ENCODE measurements around the gene ARL5C. TPM values are rescaled to one million over a fixed set of nuclear protein-coding genes. Genes with fewer than 3 reads are reported as not detected.
"Not testable (repeated sequence)": the region's sequence is repeated elsewhere in the genome, so short reads cannot be mapped to it uniquely, and the experiment has no call there.

ARL5C gene
- total RNA-seq, 4 donors from 2014 or later = not detected

DNA sequence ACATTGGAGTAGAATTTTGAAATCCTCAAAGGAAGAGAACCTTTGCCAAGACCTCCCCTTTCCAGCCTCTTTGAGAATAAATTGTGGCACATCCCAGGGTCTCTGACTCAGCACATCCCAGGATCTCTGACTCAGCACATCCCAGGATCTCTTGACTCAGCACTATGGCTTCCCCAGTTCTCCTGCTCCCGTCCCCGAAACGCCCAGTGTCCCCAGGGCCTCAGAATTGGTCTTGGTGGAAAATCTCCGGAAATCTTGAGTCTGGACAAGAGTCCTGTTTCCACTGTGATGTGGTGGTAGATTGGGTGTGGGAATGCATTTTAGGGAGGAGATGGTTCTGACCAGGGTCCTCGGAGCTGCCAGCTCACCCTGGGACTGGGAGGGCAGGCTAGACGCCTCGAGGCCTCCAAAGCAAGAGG lies 33.8 kb downstream of the ARL5C start:
- ATAC-seq (ENCODE audit: low FRiP score) = no peak
- DNase-seq (ENCODE audit: low spot score) = no peak
- TF ChIP-seq, protein P1, sequence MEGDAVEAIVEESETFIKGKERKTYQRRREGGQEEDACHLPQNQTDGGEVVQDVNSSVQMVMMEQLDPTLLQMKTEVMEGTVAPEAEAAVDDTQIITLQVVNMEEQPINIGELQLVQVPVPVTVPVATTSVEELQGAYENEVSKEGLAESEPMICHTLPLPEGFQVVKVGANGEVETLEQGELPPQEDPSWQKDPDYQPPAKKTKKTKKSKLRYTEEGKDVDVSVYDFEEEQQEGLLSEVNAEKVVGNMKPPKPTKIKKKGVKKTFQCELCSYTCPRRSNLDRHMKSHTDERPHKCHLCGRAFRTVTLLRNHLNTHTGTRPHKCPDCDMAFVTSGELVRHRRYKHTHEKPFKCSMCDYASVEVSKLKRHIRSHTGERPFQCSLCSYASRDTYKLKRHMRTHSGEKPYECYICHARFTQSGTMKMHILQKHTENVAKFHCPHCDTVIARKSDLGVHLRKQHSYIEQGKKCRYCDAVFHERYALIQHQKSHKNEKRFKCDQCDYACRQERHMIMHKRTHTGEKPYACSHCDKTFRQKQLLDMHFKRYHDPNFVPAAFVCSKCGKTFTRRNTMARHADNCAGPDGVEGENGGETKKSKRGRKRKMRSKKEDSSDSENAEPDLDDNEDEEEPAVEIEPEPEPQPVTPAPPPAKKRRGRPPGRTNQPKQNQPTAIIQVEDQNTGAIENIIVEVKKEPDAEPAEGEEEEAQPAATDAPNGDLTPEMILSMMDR (IDR thresholded peaks at IDR 0.05) = no peak

DNA sequence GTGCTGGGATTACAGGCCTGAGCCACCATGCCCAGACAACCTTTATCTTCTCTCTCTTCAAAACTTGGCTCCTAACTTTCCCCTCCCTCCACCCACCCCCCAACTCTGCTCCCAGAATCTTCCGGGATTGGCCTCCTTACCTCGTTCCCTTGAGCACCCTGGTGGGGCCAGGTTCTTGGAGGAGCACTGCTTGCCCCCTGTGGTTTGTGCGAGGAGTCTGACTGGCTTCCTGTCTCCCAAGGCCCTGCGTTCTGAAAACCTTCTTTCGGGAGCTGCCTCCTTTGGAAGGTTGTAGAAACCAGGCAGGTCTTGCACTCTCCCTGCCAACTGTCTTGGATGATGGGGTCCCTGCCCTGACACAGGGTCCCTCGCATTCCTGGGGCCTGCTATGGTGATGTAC lies 34.3 kb downstream of the ARL5C start:
- TF ChIP-seq, protein P1 (IDR thresholded peaks at IDR 0.05) = no peak
- no peak for ATAC-seq (ENCODE audit: low FRiP score)
- DNase-seq (ENCODE audit: low spot score) = no peak

DNA sequence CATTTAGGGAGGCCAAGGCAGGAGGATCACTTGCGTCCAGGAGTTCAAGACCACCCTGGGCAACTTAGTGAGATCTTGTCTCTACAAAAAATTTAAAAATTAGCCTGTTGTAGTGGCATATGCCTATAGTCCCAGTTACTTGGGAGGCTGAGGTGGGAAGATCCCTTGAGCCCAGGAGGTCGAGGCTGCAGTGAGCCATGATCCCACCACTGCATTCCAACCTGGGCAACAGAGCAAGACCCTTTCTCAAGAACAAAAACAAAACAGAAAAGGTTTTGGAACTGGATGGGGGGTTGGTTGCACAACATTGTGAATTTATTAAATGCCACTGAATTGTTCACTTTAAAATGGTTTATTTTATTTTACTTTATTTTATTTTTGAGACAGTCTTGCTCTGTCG lies 35.8 kb downstream of the ARL5C start:
- TF ChIP-seq, protein P1 (IDR thresholded peaks at IDR 0.05) = no peak

DNA sequence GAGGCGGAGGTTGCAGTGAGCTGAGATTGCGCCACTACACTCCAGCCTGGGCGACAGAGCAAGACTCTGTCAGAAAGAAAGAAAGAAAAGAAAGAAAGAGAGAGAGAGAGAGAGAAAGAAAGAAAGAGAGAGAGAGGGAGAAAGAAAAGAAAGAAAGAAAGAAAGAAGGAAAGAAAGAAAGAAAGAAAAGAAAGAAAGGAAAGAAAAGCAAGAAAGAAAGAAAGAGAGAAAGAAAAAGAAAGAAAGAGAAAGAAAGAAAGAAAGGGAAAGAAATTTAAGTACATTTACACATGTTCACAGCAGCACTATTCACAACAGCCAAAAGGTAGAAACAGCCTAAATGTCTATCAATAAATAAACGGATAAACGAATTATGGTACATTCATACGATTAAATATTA lies 36.4 kb downstream of the ARL5C start:
- not testable (repeated sequence) for ATAC-seq (ENCODE audit: low FRiP score); DNase-seq (ENCODE audit: low spot score)

More for the DNA sequence above, 35.8 kb downstream of the ARL5C start:
- DNase-seq (ENCODE audit: low spot score) (no peak), ATAC-seq (ENCODE audit: low FRiP score) (no peak)

DNA sequence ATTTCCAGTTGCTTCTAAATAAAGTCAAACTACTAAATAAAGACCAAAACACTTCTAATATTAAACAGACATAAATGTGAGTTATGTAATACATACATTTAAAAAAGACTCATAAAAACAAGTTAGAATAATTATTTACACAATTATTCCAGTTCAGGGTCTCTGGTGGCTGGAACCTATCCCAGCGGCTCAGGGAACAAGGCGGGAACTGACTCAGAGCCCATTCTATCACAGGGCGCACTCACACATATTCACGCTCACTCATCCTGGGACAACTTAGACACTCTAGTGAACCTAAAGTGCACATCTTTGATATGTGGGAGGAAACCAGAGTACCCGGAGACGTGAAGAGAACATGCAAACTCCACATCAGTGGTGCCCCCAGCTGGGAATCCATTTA lies 39.5 kb downstream of the ARL5C start:
- TF ChIP-seq, protein P1 (IDR thresholded peaks at IDR 0.05) = no peak
- DNase-seq (ENCODE audit: low spot score) (no peak), ATAC-seq (ENCODE audit: low FRiP score) (no peak)

DNA sequence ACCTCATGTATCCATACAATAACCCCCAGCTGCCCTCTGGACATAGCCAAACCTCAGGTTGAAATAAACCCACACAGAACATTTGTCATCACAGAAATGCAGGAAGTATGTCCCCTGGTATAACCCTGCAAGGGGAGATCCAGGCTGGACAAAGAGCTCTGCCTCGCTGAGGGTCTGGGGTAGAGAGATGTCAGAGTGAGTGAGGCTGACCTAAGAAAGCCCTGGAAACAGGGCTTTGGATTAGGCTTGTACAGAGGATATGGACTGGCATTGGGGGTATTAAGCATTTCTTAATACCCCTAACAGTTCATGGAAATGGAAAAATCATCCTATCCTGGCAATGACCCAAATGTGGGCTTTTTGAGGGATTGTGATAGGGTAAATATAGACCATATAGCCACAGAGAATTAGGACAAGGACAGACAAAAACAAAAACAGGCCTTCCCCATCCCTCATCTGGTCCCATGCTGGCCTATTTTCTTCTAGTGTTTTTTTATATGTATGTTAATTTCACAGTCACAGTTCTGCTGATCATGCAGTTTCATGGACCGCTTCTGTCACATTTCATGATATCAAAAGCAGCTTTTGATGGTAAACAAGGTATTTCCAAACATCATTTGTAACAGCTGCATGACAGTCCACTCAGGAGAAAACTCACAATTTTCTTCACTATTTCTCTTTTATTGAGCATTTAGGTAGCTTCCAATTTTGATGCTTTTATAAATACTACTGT lies 40.7 kb downstream of the ARL5C start:
- no peak for DNase-seq (ENCODE audit: low spot score)
- ATAC-seq (ENCODE audit: low FRiP score) = no peak
- TF ChIP-seq, protein P1 (IDR thresholded peaks at IDR 0.05) = no peak

DNA sequence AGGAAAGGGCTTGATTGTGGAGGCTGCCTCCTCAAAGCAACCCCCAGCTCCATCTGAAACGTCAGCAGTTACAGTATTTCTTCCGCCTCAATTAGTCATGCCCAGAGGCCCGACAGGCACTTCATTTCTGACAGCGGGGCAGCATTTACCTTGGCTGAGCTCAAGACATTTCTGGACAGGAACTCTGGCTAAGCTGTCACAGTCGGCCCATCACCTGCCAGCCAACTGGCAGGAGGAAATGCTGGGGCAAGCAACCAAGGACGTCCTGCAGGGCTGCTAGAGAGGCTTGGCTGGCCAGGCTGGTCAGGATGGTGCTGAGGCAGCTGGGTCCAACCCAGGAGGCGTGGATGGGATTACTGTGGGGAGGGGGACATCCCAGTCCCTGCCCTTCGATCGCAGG lies 42.3 kb downstream of the ARL5C start:
- TF ChIP-seq, protein P1 (IDR thresholded peaks at IDR 0.05) = no peak
- no peak for DNase-seq (ENCODE audit: low spot score)
- ATAC-seq (ENCODE audit: low FRiP score) = no peak

All from omental fat pad (tissue), 4 donors.